ENCODE data around the gene MUC4.

- TF ChIP-seq CTCF (IDR thresholded peaks at IDR 0.05; ENCODE audit: low read length), result no peak
- no peak for TF ChIP-seq EZH2 (IDR thresholded peaks at IDR 0.05; ENCODE audit: borderline replicate concordance, low read length)
Measured at GRCh38 chr3:195821403-195822130, 9.8 kb upstream of the MUC4 start.

Measured in OCI-LY1 (cell line).